DOHH2 (cell line): ENCODE data around the gene HERC3.

Experiments
- H3F3A ChIP-seq: fragments of 200-600 bp; sonication (generic), shearing (Covaris generic); 2 replicates; pipeline ENCODE4 v1.6.0; 2016; ENCODE audit warnings: antibody characterized with exemption, mild to moderate bottlenecking; ENCODE audit not compliant: control insufficient read depth, insufficient read depth
- H3K27ac ChIP-seq: fragments of 200-600 bp; sonication (generic); 2 replicates; pipeline ENCODE4 v1.5.1; 2014; ENCODE audit warnings: low read depth, mild to moderate bottlenecking, low read length, moderate library complexity
- H3K27me3 ChIP-seq: fragments of 200-600 bp; sonication (generic); 2 replicates; pipeline ENCODE4 v1.6.1; 2014; ENCODE audit warnings: mild to moderate bottlenecking, low read length, mixed read lengths; ENCODE audit not compliant: control insufficient read depth
- H3K36me3 ChIP-seq: fragments of 200-600 bp; sonication (generic); 2 replicates; pipeline ENCODE4 v1.6.1; 2014; ENCODE audit warnings: mild to moderate bottlenecking, low read length, moderate library complexity, mixed read lengths; ENCODE audit not compliant: control insufficient read depth
- H3K4me1 ChIP-seq: fragments of 200-600 bp; sonication (generic); 2 replicates; pipeline ENCODE4 v1.6.1; 2014; ENCODE audit warnings: mild to moderate bottlenecking, low read length, mixed read lengths; ENCODE audit not compliant: control insufficient read depth
- H3K4me2 ChIP-seq: fragments of 200-600 bp; sonication (generic); 2 replicates; pipeline ENCODE4 v1.6.0; 2014; ENCODE audit warnings: mild to moderate bottlenecking, low read length, moderate library complexity
- H3K4me3 ChIP-seq: fragments of 200-600 bp; sonication (generic); 2 replicates; pipeline ENCODE4 v1.5.1; 2014; ENCODE audit warnings: mild to moderate bottlenecking, low read length, mixed read lengths
- H3K79me2 ChIP-seq: fragments of 200-600 bp; sonication (generic); 2 replicates; pipeline ENCODE4 v1.6.1; 2014; ENCODE audit warnings: mild to moderate bottlenecking, low read length, mixed read lengths; ENCODE audit not compliant: control insufficient read depth
- H3K9me2 ChIP-seq: fragments of 200-600 bp; sonication (generic); replicated peaks from 2 replicates; pipeline ENCODE4 v1.6.1; 2014; ENCODE audit warnings: mild to moderate bottlenecking, low read length, mixed read lengths; ENCODE audit not compliant: control insufficient read depth
- H3K9me3 ChIP-seq: fragments of 200-600 bp; sonication (generic); 2 replicates; pipeline ENCODE4 v1.6.1; 2014; ENCODE audit warnings: antibody characterized with exemption, low read length, mixed read lengths; ENCODE audit not compliant: control insufficient read depth, insufficient read depth
- H4K20me1 ChIP-seq: fragments of 200-600 bp; sonication (generic); 2 replicates; pipeline ENCODE4 v1.6.0; 2014; ENCODE audit warnings: low read depth, mild to moderate bottlenecking, antibody characterized with exemption, low read length, moderate library complexity; ENCODE audit not compliant: control insufficient read depth, insufficient read depth
- CTCF ChIP-seq: fragments of 200-600 bp; sonication (generic); IDR thresholded peaks from one replicate; pipeline ENCODE4 v1.5.1; 2014; ENCODE audit warnings: antibody characterized with exemption, mild to moderate bottlenecking, low read depth, low read length; ENCODE audit not compliant: poor library complexity, severe bottlenecking
- EZH2phosphoT487 ChIP-seq: fragments of 200-600 bp; sonication (generic); IDR thresholded peaks from 2 replicates; pipeline ENCODE4 v1.6.1; 2017; ENCODE audit warnings: borderline replicate concordance, mild to moderate bottlenecking, antibody characterized with exemption, low read length, moderate library complexity, mixed read lengths

HERC3 gene

GRCh38 chr4:88570001-88570400 is 22.3 kb upstream of the HERC3 start:
- Histone ChIP-seq H3F3A (no peaks in the 10 kb centered on the region), H3K79me2 (no peaks in the 10 kb centered on the region), H4K20me1 (no peaks in the 10 kb centered on the region), H3K4me1 (peaks cover 13% of the 10 kb centered on the region), H3K9me3 (no peaks in the 10 kb centered on the region), H3K9me2 (no peaks in the 10 kb centered on the region), H3K27ac (no peak overlapping the region), H3K4me2 (no peak overlapping the region), H3K27me3 (no peaks in the 10 kb centered on the region; the same call in 1 of the 2 replicates), H3K4me3 (no peak overlapping the region), H3K36me3 (no peaks in the 10 kb centered on the region)
- no peak for TF ChIP-seq EZH2phosphoT487

GRCh38 chr4:88573276-88573980 is 18.9 kb upstream of the HERC3 start:
- Histone ChIP-seq H3K27ac (no peak overlapping the region), H3K9me2 (no peaks in the 10 kb centered on the region), H3F3A (no peaks in the 10 kb centered on the region), H4K20me1 (no peaks in the 10 kb centered on the region), H3K79me2 (no peaks in the 10 kb centered on the region), H3K36me3 (no peaks in the 10 kb centered on the region), H3K27me3 (no peaks in the 10 kb centered on the region; the same call in 1 of the 2 replicates), H3K4me2 (no peak overlapping the region), H3K9me3 (no peaks in the 10 kb centered on the region), H3K4me3 (no peak overlapping the region), H3K4me1 (no peaks in the 10 kb centered on the region)
- TF ChIP-seq EZH2phosphoT487 (no peak), CTCF (no peak)

GRCh38 chr4:88573995-88574394 is 18.3 kb upstream of the HERC3 start:
- Histone ChIP-seq H3K9me3 (no peaks in the 10 kb centered on the region), H3K27me3 (no peaks in the 10 kb centered on the region; the same call in 1 of the 2 replicates), H4K20me1 (no peaks in the 10 kb centered on the region), H3K79me2 (no peaks in the 10 kb centered on the region), H3K4me2 (no peak overlapping the region), H3K27ac (no peak overlapping the region), H3K4me3 (no peak overlapping the region), H3K36me3 (no peaks in the 10 kb centered on the region), H3K4me1 (no peaks in the 10 kb centered on the region), H3F3A (no peaks in the 10 kb centered on the region), H3K9me2 (no peaks in the 10 kb centered on the region)
- no peak for TF ChIP-seq CTCF
- no peak for TF ChIP-seq EZH2phosphoT487

- no peak overlapping the region for H3K27ac ChIP-seq
- H4K20me1 ChIP-seq: no peaks in the 10 kb centered on the region
- TF ChIP-seq EZH2phosphoT487 (no peak), CTCF (no peak)
- H3K27me3 ChIP-seq: no peaks in the 10 kb centered on the region; the same call in 1 of the 2 replicates
- no peaks in the 10 kb centered on the region for H3K9me3 ChIP-seq
- no peaks in the 10 kb centered on the region for H3K4me1 ChIP-seq
- H3K9me2 ChIP-seq: no peaks in the 10 kb centered on the region
- H3K79me2 ChIP-seq: no peaks in the 10 kb centered on the region
- no peak overlapping the region for H3K4me2 ChIP-seq
- no peaks in the 10 kb centered on the region for H3K36me3 ChIP-seq
- H3F3A ChIP-seq: no peaks in the 10 kb centered on the region
- H3K4me3 ChIP-seq: no peak overlapping the region
These were observed 17.1 kb upstream of the HERC3 start for GRCh38 chr4:88575186-88575585.
